ENCODE results near the gene AHRR.

Gene AHRR

GRCh38 chr5:347712-348284 is 26.3 kb downstream of the AHRR start:
- DNase-seq, result no peak

GRCh38 chr5:348726-349125 is 27.2 kb downstream of the AHRR start:
- DNase-seq, result no peak

- no peak for DNase-seq
These were observed 28.8 kb downstream of the AHRR start for GRCh38 chr5:350355-350754.

- DNase-seq, result no peak
These were observed 29.8 kb downstream of the AHRR start for GRCh38 chr5:351084-351920.

- DNase-seq, result no peak
These were observed 30.4 kb downstream of the AHRR start for GRCh38 chr5:351921-352245.

GRCh38 chr5:352639-353611 is 31.4 kb downstream of the AHRR start:
- DNase-seq, result no peak

GRCh38 chr5:353612-354580 is 32.4 kb downstream of the AHRR start:
- DNase-seq, result no peak

- DNase-seq, result no peak
These were observed 33.3 kb downstream of the AHRR start for GRCh38 chr5:354581-355378.

GRCh38 chr5:355379-355935 is 33.9 kb downstream of the AHRR start:
- no peak for DNase-seq

GRCh38 chr5:355958-356357 is 34.4 kb downstream of the AHRR start:
- no peak for DNase-seq

- DNase-seq, result no peak
These were observed 37.9 kb downstream of the AHRR start for GRCh38 chr5:359301-359897.

GRCh38 chr5:360257-361027 is 38.9 kb downstream of the AHRR start:
- DNase-seq, result no peak

- no peak for DNase-seq
These were observed 40.7 kb downstream of the AHRR start for GRCh38 chr5:362189-362588.

GRCh38 chr5:362978-363765 is 41.7 kb downstream of the AHRR start:
- DNase-seq, result no peak

GRCh38 chr5:364497-364896 is 43.0 kb downstream of the AHRR start:
- DNase-seq, result no peak

- no peak for DNase-seq
These were observed 45.2 kb downstream of the AHRR start for GRCh38 chr5:366541-367357.

GRCh38 chr5:367358-368130 is 46.0 kb downstream of the AHRR start:
- no peak for DNase-seq

Data from fibroblast of skin of abdomen (primary cell).